ENCODE data around the gene FAM219B.

DNA sequence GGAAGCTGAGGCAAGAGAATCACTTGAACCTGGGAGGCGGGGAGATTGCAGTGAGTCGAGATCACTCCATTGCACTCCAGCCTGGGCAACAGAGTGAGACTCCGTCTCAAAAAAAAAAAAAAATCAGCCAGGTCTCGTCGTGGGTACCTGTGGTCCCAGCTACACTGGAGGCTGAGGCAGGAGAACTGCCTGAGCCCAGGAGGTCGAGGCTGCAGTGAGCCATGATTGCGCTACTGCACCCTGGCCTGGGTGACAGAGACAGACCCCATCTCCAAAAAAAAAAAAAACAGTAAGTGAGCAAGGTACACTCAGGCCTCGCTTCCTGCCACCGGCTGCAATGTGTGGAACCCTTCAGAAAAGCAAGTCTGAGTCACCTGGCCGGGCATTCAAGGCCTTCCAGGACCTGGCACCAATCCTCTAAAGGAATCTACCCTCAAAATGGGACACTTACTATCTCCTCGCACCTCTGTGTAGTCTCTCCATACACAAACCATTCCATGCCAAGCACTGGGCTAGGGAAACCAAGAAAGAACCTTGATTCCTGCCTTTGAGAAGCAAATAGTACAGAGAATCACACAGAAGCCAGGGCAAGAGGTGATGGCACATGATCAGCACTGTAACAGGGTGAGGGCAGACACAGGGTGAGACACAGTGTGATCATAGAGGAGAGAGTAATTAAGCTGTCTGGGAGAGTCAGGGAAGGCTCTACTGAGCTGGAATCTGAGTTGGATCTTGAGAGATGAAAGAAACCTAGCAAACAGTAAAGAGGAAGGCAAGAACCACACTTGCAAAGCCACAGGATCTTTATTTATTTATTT lies 43.2 kb downstream of the FAM219B start:
- TF ChIP-seq POLR2AphosphoS5 (IDR thresholded peaks at IDR 0.05) (no peak), POLR2A (IDR thresholded peaks at IDR 0.05) (no peak)
- TF ChIP-seq, protein P1, sequence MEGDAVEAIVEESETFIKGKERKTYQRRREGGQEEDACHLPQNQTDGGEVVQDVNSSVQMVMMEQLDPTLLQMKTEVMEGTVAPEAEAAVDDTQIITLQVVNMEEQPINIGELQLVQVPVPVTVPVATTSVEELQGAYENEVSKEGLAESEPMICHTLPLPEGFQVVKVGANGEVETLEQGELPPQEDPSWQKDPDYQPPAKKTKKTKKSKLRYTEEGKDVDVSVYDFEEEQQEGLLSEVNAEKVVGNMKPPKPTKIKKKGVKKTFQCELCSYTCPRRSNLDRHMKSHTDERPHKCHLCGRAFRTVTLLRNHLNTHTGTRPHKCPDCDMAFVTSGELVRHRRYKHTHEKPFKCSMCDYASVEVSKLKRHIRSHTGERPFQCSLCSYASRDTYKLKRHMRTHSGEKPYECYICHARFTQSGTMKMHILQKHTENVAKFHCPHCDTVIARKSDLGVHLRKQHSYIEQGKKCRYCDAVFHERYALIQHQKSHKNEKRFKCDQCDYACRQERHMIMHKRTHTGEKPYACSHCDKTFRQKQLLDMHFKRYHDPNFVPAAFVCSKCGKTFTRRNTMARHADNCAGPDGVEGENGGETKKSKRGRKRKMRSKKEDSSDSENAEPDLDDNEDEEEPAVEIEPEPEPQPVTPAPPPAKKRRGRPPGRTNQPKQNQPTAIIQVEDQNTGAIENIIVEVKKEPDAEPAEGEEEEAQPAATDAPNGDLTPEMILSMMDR (IDR thresholded peaks at IDR 0.05): no peak

All from stomach (tissue), 4 donors.